Thyroid gland (tissue), 4 donors: ENCODE measurements around the gene PAFAH2.

Experiments used
- CTCF ChIP-seq, 6 experiments: fragments of 200-600 bp in 3 of 6; fragments of 450-650 bp in 3 of 6; sonication (generic) in 3 of 6; IDR thresholded peaks; one replicate each; pipeline ENCODE4 v1.5.1; 2016 to 2019; ENCODE audit warnings: antibody characterized with exemption in 6 of 6, mild to moderate bottlenecking in 2 of 6, inconsistent platforms in 1 of 6, moderate library complexity in 1 of 6
- POLR2A ChIP-seq, 2 donors: fragments of 450-650 bp; IDR thresholded peaks; one replicate each; pipeline ENCODE4 v1.6.1; 2017; ENCODE audit warnings: antibody characterized with exemption in 2 of 2, mild to moderate bottlenecking in 2 of 2, moderate library complexity in 1 of 2

- TF ChIP-seq CTCF (IDR thresholded peaks at IDR 0.05) (no peak), POLR2A (IDR thresholded peaks at IDR 0.05) (no peak)
Observed at GRCh38 chr1:25947027-25947426, 50.8 kb downstream of the PAFAH2 start.
